HepG2 (cell line): ENCODE measurements around the gene PPIA. TPM values are rescaled to one million over a fixed set of nuclear protein-coding genes. Genes with fewer than 3 reads are reported as not detected.

Experiments used
- AHR ChIP-seq: IDR thresholded peaks from 2 replicates; pipeline ENCODE4 v1.6.1; 2018; ENCODE audit warnings: missing genetic modification reagents, missing compliant biosample characterization
- CENPX ChIP-seq: sonication (generic); formaldehyde crosslinking; IDR thresholded peaks from 2 replicates; pipeline ENCODE4 v1.9.0; 2021; ENCODE audit warnings: mild to moderate bottlenecking, missing genetic modification reagents, moderate library complexity
- CSRNP2 ChIP-seq: sonication (generic); formaldehyde crosslinking; conservative IDR thresholded peaks from 2 replicates; pipeline ENCODE4 v1.8.0; 2022; ENCODE audit warnings: low read depth, missing genetic modification reagents
- HHEX ChIP-seq: IDR thresholded peaks from 2 replicates; pipeline ENCODE4 v1.6.1; 2016; ENCODE audit warnings: control low read depth
- HMGXB3 ChIP-seq: sonication (generic); formaldehyde crosslinking; IDR thresholded peaks from 2 replicates; pipeline ENCODE4 v1.4.0; 2020; ENCODE audit warnings: missing genetic modification reagents, borderline replicate concordance
- KLF15 ChIP-seq: sonication (generic); formaldehyde crosslinking; IDR thresholded peaks from 2 replicates; pipeline ENCODE4 v1.8.1; 2023; ENCODE audit warnings: borderline replicate concordance, mild to moderate bottlenecking, inconsistent platforms, missing genetic modification reagents, mixed read lengths
- PHF5A ChIP-seq: IDR thresholded peaks from one replicate; pipeline ENCODE4 v1.6.1; 2018; ENCODE audit warnings: low read depth, missing genetic modification reagents; ENCODE audit not compliant: unreplicated experiment
- POLR2AphosphoS5 ChIP-seq: IDR thresholded peaks from 2 replicates; pipeline ENCODE4 v1.6.1; 2012; ENCODE audit warnings: low read depth, low read length
- SETDB1 ChIP-seq: sonication (generic); formaldehyde crosslinking; IDR thresholded peaks from 2 replicates; pipeline ENCODE4 v1.5.1; 2020; ENCODE audit warnings: missing genetic modification reagents, mild to moderate bottlenecking, borderline replicate concordance
- SMAD9 ChIP-seq: sonication (generic); formaldehyde crosslinking; IDR thresholded peaks from 2 replicates; pipeline ENCODE4 v1.5.1; 2020; ENCODE audit warnings: mild to moderate bottlenecking, missing genetic modification reagents
- SMYD3 ChIP-seq: sonication (generic); formaldehyde crosslinking; IDR thresholded peaks from 2 replicates; pipeline ENCODE4 v1.8.1; 2023; ENCODE audit warnings: mild to moderate bottlenecking, missing genetic modification reagents
- SP1 ChIP-seq, 2 experiments: fragments of 450-650 bp in 1 of 2; sonication (generic) in 1 of 2; formaldehyde crosslinking in 1 of 2; IDR thresholded peaks; 2 replicates each; pipeline versions ENCODE4 v1.4.0 to v1.6.1; 2016 to 2020; ENCODE audit warnings: missing genetic modification reagents in 1 of 2
- ZNF224 ChIP-seq: sonication (generic); formaldehyde crosslinking; IDR thresholded peaks from 2 replicates; pipeline ENCODE4 v1.5.0; 2020; ENCODE audit warnings: mild to moderate bottlenecking, missing genetic modification reagents
- ZNF674 ChIP-seq: sonication (generic); formaldehyde crosslinking; IDR thresholded peaks from 2 replicates; pipeline ENCODE4 v1.5.0; 2020; ENCODE audit warnings: low read depth, mild to moderate bottlenecking, missing genetic modification reagents
- ZNF737 ChIP-seq: sonication (generic); formaldehyde crosslinking; IDR thresholded peaks from 2 replicates; pipeline ENCODE4 v1.5.0; 2020; ENCODE audit warnings: missing genetic modification reagents, mild to moderate bottlenecking, borderline replicate concordance
- polyA plus RNA-seq, 8 experiments: library from polyadenylated mRNA; depleted of rRNA in 3 of 8; stranded (reverse) in 7 of 8; unstranded in 1 of 8; fragments of >200 nt; fragmentation: Illumina TruSeq in 4 of 8; extraction: Trizol in 4 of 8; gene quantifications; 2 replicates each; pipeline versions ENCODE4 v1.2.1 to v1.2.3, GENCODE V29; 2011 to 2016; ENCODE audit warnings: low read depth in 4 of 8, missing spikeins in 1 of 8, mixed read lengths in 1 of 8; ENCODE audit not compliant: insufficient read depth in 1 of 8
- total RNA-seq, 5 experiments: library from RNA; depleted of rRNA; stranded (reverse); fragments of >200 nt; fragmentation: Illumina TruSeq; extraction: Trizol; gene quantifications; 2 replicates each; pipeline ENCODE4 v1.2.3, GENCODE V29; 2016; ENCODE audit warnings: low read depth in 1 of 5
- TF ChIP-seq, protein P1 (sequence below): sonication (generic); formaldehyde crosslinking; IDR thresholded peaks from 2 replicates; pipeline ENCODE4 v1.4.0; 2020; ENCODE audit warnings: missing genetic modification reagents
- TF ChIP-seq, protein P2 (sequence below): sonication (generic); formaldehyde crosslinking; IDR thresholded peaks from 2 replicates; pipeline ENCODE4 v1.9.0; 2021; ENCODE audit warnings: mild to moderate bottlenecking, missing genetic modification reagents

PPIA gene
- total and polyA plus RNA-seq, 2 of the 13 experiments (the other 11 are each of a cell fraction or from before 2014, with no cell fraction given): 2,268 to 3,010 TPM

DNA sequence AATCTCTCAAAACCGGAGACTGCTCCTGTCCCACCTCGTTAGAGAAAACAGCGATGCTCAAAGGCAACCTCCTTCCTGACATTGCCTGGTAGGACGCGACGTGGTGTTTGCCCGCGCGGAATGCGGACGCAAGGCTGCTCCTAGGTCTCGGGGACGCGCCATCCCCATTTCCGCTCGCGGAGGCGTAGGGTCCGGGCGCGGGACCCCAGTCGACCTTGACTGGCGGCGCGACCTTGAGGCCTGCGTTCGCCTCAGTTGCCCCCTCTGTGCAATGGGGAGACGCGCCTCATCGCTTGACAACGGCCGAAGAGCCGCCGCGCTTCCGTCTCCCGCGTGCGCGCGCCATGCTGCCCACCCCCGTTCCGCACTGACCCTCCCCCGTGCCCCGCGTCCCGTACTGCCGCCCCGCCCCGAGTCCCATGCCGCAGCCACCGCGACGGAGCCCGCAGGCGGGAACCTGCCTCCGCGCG lies 412 bp upstream of the PPIA start (continued):
- TF ChIP-seq HMGXB3: no peak
- no peak for TF ChIP-seq CENPX
- TF ChIP-seq SMAD9 (CRISPR knock-in tag): no peak
- no peak for TF ChIP-seq ZNF224 (CRISPR knock-in tag)
- TF ChIP-seq POLR2AphosphoS5: no peak
- TF ChIP-seq AHR (CRISPR knock-in tag): no peak
- no peak for TF ChIP-seq PHF5A (CRISPR knock-in tag)
- no peak for TF ChIP-seq KLF15
- no peak for TF ChIP-seq ZNF737 (CRISPR knock-in tag)
- no peak for TF ChIP-seq SMYD3 (CRISPR knock-in tag)
- TF ChIP-seq, protein P1, sequence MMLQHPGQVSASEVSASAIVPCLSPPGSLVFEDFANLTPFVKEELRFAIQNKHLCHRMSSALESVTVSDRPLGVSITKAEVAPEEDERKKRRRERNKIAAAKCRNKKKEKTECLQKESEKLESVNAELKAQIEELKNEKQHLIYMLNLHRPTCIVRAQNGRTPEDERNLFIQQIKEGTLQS (CRISPR knock-in tag): no peak
- TF ChIP-seq HHEX: no peak
- no peak for TF ChIP-seq CSRNP2
- no peak for TF ChIP-seq ZNF674 (CRISPR knock-in tag)
- no peak for TF ChIP-seq SETDB1
- TF ChIP-seq SP1 (IDR thresholded peaks at IDR 0.05): no peak
- no peak for TF ChIP-seq SP1 (CRISPR knock-in tag; IDR thresholded peaks at IDR 0.05)
- TF ChIP-seq, protein P2, sequence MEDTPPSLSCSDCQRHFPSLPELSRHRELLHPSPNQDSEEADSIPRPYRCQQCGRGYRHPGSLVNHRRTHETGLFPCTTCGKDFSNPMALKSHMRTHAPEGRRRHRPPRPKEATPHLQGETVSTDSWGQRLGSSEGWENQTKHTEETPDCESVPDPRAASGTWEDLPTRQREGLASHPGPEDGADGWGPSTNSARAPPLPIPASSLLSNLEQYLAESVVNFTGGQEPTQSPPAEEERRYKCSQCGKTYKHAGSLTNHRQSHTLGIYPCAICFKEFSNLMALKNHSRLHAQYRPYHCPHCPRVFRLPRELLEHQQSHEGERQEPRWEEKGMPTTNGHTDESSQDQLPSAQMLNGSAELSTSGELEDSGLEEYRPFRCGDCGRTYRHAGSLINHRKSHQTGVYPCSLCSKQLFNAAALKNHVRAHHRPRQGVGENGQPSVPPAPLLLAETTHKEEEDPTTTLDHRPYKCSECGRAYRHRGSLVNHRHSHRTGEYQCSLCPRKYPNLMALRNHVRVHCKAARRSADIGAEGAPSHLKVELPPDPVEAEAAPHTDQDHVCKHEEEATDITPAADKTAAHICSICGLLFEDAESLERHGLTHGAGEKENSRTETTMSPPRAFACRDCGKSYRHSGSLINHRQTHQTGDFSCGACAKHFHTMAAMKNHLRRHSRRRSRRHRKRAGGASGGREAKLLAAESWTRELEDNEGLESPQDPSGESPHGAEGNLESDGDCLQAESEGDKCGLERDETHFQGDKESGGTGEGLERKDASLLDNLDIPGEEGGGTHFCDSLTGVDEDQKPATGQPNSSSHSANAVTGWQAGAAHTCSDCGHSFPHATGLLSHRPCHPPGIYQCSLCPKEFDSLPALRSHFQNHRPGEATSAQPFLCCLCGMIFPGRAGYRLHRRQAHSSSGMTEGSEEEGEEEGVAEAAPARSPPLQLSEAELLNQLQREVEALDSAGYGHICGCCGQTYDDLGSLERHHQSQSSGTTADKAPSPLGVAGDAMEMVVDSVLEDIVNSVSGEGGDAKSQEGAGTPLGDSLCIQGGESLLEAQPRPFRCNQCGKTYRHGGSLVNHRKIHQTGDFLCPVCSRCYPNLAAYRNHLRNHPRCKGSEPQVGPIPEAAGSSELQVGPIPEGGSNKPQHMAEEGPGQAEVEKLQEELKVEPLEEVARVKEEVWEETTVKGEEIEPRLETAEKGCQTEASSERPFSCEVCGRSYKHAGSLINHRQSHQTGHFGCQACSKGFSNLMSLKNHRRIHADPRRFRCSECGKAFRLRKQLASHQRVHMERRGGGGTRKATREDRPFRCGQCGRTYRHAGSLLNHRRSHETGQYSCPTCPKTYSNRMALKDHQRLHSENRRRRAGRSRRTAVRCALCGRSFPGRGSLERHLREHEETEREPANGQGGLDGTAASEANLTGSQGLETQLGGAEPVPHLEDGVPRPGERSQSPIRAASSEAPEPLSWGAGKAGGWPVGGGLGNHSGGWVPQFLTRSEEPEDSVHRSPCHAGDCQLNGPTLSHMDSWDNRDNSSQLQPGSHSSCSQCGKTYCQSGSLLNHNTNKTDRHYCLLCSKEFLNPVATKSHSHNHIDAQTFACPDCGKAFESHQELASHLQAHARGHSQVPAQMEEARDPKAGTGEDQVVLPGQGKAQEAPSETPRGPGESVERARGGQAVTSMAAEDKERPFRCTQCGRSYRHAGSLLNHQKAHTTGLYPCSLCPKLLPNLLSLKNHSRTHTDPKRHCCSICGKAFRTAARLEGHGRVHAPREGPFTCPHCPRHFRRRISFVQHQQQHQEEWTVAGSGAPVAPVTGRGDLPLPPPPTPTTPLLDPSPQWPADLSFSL (CRISPR knock-in tag): no peak
